HFFc6 (cell line): ENCODE data around the gene CRAMP1. TPM values are rescaled to one million over a fixed set of nuclear protein-coding genes. Genes with fewer than 3 reads are reported as not detected.
A peak's percentile ranks its signal among the peaks of the same experiment; 100 is the strongest.
"Not testable (repeated sequence)": the region's sequence is repeated elsewhere in the genome, so short reads cannot be mapped to it uniquely, and the experiment has no call there.

Source experiments
- DNase-seq: peaks from one replicate; pipeline ENCODE4 v3.0.0-alpha.2; 2018
- H3K27ac Mint-ChIP-seq: 2 replicates; pipeline ENCODE4 v1.8.0; 2020; ENCODE audit warnings: mild to moderate bottlenecking, mixed read lengths
- H3K27me3 Mint-ChIP-seq: 2 replicates; pipeline ENCODE4 v1.8.0; 2021; ENCODE audit warnings: mild to moderate bottlenecking, moderate library complexity, mixed read lengths; ENCODE audit not compliant: insufficient read depth
- H3K36me3 Mint-ChIP-seq: 2 replicates; pipeline ENCODE4 v1.8.0; 2021; ENCODE audit warnings: low read depth, mixed read lengths
- H3K4me1 Mint-ChIP-seq: 2 replicates; pipeline ENCODE4 v1.8.0; 2020; ENCODE audit warnings: low read depth, mixed read lengths
- H3K4me3 Mint-ChIP-seq: 2 replicates; pipeline ENCODE4 v1.8.0; 2020; ENCODE audit warnings: mild to moderate bottlenecking, moderate library complexity, mixed read lengths
- H3K9me3 Mint-ChIP-seq: 2 replicates; pipeline ENCODE4 v1.8.0; 2020; ENCODE audit warnings: mild to moderate bottlenecking, mixed read lengths
- CTCF ChIP-seq: fragments of 200-600 bp; sonication (generic); IDR thresholded peaks from 2 replicates; pipeline ENCODE4 v1.5.0; 2021; ENCODE audit warnings: antibody characterized with exemption, mild to moderate bottlenecking
- total RNA-seq, 6 experiments: library from RNA; stranded (reverse); fragmentation: NEBNext Ultra II Directional; extraction: Animal tissue kit (Norgen Biotek cat#: 25700); gene quantifications; 2 replicates in 1 of 6; 3 replicates in 5 of 6; pipeline ENCODE4 v1.2.3, GENCODE V29; 2021

The CRAMP1 gene
- total RNA-seq, 6 experiments from 2014 or later, result 10.7 to 14.2 (median 12.4) TPM

GRCh38 chr16:1691956-1692355 lies 79.8 kb downstream of the CRAMP1 start:
- Mint-ChIP-seq H3K4me3 (peak overlapping the region; percentile 41; the same call in 1 of the 2 replicates), H3K4me1 (peaks cover 38% of the 10 kb centered on the region), H3K36me3 (peaks cover 50% of the 10 kb centered on the region), H3K9me3 (no peaks in the 10 kb centered on the region), H3K27ac (peak overlapping the region; percentile 70), H3K27me3 (no peaks in the 10 kb centered on the region; the same call in none of the 2 replicates)
- no peak for TF ChIP-seq CTCF
- peak; percentile 42 for DNase-seq

GRCh38 chr16:1696863-1697262 lies 84.7 kb downstream of the CRAMP1 start:
- DNase-seq, result peak; percentile 26
- Mint-ChIP-seq H3K36me3 (peaks cover 42% of the 10 kb centered on the region), H3K4me1 (peaks cover 10% of the 10 kb centered on the region), H3K27ac (no peak overlapping the region), H3K4me3 (no peak overlapping the region), H3K9me3 (no peaks in the 10 kb centered on the region), H3K27me3 (no peaks in the 10 kb centered on the region; the same call in 1 of the 2 replicates)
- no peak for TF ChIP-seq CTCF

- Mint-ChIP-seq H3K27ac (no peak overlapping the region), H3K9me3 (no peaks in the 10 kb centered on the region), H3K4me3 (no peak overlapping the region), H3K27me3 (no peaks in the 10 kb centered on the region; the same call in 1 of the 2 replicates), H3K4me1 (no peaks in the 10 kb centered on the region), H3K36me3 (peaks cover 34% of the 10 kb centered on the region)
- DNase-seq, result no peak
- TF ChIP-seq CTCF, result no peak
Measured at GRCh38 chr16:1698680-1699079, 86.5 kb downstream of the CRAMP1 start.

GRCh38 chr16:1700246-1700645 lies 88.1 kb downstream of the CRAMP1 start:
- TF ChIP-seq CTCF, result no peak
- DNase-seq, result no peak
- Mint-ChIP-seq H3K27me3 (no peaks in the 10 kb centered on the region; the same call in 1 of the 2 replicates), H3K4me3 (no peak overlapping the region), H3K27ac (no peak overlapping the region), H3K9me3 (no peaks in the 10 kb centered on the region), H3K36me3 (peaks cover 28% of the 10 kb centered on the region), H3K4me1 (peaks cover 12% of the 10 kb centered on the region)

- Mint-ChIP-seq H3K36me3 (peaks cover 27% of the 10 kb centered on the region), H3K27me3 (no peaks in the 10 kb centered on the region), H3K9me3 (no peaks in the 10 kb centered on the region), H3K27ac (no peak overlapping the region), H3K4me1 (peaks cover 12% of the 10 kb centered on the region), H3K4me3 (no peak overlapping the region)
- DNase-seq, result no peak
- no peak for TF ChIP-seq CTCF
Measured at GRCh38 chr16:1701216-1701878, 89.2 kb downstream of the CRAMP1 start.

- peak overlapping the region; percentile 97 for H3K27ac Mint-ChIP-seq
- peaks cover 38% of the 10 kb centered on the region for H3K4me1 Mint-ChIP-seq
- DNase-seq, result peak; percentile 53
- not testable (repeated sequence) for H3K27me3 Mint-ChIP-seq, H3K9me3 Mint-ChIP-seq
- peaks cover 14% of the 10 kb centered on the region for H3K36me3 Mint-ChIP-seq
- peak overlapping the region; percentile 96 for H3K4me3 Mint-ChIP-seq
Measured at GRCh38 chr16:1705324-1705687, 93.1 kb downstream of the CRAMP1 start.
